ENCODE results near the gene PIWIL1.

The PIWIL1 gene

DNA sequence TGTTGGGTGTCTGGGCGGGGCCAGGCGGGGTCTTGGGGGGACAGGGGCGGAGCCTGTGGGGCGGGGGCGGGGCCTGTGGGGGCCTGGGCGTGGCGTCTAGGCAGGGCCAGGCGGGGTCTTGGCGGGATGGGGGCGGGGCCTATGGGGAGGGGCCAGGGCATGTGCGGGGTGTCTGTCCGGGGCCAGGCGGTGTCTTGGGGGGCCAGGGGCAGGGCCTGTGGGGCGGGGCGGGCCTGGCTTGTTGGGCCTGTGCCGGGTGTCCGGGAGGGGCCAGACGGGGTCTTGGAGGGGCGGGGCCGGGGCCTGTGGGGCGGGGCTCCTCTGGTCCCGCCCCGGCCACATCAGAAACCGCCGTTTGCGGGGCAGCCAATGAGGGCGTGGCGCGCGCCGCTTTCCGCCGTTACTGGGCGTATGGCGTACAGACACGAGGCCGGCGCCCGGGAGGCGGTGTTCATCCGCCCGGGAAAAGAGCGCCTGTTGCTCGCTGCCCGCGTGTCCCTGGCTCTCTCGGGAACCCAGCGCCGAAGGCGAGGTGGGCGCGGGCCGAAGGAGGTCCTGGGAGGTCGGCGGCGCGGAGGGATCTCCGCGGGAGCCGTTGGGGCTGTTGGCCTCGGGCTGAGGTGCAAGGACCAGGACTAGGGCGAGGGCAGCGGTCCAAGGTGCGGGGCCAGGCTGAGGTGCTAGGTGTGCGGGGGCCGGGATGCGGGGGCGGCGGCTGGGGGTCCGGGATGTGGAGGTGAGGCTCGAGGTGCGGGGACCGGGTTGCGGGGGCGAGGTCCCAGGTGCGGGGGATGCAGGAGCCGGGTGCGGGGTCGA, at the start of gene PIWIL1:
Gene PIWIL1, plus strand, starts transcription at position 400 of the 816 bp plus-strand sequence. CDS start 4,705 bp downstream, outside the sequence.
- DNase-seq (ENCODE audit: low read depth), result no peak

DNA sequence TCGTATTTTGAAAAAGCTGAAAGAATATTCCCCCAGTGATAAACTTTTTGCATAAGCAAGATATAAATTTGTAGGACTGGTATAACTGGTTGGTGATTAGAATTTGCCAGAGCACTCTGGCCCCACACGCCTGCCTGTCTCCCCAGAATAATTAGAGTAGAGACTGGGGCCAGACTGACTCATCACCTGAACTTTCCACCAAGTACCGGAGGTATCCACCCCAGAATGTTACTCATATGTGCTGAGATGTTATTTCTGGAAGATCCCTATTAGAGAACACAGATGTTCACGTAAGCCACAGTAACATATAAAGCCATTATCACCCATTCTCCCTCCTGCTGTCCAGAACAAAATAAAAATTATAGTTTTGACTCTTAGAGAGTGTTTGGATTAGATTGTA, 49.5 kb upstream of the PIWIL1 start:
- no peak for DNase-seq (ENCODE audit: low read depth)

GRCh38 chr12:130288691-130289090, 49.0 kb upstream of the PIWIL1 start:
- no peak for DNase-seq (ENCODE audit: low read depth)

GRCh38 chr12:130290114-130290513, 47.6 kb upstream of the PIWIL1 start:
- no peak for DNase-seq (ENCODE audit: low read depth)

DNA sequence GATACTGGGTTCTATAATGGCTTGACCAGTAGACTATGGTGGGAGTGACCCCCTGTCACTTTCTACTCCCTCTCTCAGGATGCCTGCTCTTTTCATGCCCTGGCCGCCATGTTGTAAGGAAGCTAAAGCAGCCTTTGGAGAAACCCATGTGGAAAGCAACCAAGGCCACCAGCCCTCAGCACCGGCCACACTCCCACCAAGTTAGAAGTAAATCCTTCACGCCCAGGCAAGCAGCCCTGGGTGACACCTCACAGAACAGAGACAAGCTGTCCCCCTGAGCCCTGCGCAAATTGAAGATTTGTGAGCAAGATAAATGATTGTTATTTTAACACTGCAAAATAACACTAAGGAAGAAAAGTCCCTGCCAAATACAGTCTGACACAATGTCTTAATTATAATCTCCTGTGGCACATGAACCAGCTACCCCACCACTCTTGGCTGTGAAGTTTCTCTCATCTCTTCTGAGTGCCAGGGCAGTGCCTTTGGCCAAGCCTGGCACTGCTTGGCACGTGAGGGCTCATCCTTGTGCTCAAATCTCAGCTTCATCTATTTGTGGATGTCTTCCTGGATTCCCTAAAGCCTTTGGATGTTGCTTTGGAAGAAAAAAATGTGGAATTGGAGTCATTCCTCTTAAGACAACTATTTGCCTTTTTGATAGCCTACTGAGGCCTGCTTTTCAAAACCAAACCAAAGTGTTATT, 39.2 kb upstream of the PIWIL1 start:
- DNase-seq (ENCODE audit: low read depth), result no peak

DNA sequence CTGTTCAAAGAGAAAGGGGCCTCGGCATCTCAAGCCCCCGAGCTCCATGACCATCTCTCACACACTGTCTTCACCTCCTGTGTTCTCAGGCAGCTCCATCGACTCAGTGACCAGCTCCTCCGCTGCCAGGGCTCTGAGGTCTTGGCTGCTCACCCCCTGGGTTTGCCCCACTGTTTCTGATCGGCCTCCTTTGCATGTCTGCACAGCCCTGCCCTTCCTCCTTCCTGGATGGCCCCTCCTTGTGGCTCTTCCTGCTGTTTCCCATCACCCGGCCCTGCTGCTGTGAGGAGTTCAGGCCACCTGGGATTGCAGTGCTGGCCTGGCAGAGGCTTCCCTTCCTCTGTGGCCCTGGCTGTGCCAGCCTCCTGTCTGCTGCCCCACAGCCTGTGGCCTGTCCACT, 38.1 kb upstream of the PIWIL1 start:
- DNase-seq (ENCODE audit: low read depth), result no peak

DNA sequence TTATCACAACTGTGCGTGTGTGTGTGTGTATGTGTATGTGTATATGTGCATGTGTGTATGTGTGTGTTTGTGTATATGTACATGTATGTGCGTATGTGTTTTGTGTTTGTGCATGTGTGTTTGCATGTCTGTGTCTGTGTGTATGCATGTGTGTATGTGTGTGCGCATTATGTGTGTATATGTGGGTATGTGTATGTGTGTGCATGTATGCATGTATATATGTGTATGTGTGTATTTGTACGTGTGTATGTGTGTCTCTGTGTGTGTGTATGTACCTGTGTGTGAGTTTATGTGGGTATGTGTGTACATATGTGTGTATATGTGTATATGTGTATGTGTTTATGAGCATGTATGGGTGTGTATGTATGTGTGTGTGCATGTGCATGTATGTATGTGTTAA, 37.6 kb upstream of the PIWIL1 start:
- DNase-seq (ENCODE audit: low read depth), result no peak

DNA sequence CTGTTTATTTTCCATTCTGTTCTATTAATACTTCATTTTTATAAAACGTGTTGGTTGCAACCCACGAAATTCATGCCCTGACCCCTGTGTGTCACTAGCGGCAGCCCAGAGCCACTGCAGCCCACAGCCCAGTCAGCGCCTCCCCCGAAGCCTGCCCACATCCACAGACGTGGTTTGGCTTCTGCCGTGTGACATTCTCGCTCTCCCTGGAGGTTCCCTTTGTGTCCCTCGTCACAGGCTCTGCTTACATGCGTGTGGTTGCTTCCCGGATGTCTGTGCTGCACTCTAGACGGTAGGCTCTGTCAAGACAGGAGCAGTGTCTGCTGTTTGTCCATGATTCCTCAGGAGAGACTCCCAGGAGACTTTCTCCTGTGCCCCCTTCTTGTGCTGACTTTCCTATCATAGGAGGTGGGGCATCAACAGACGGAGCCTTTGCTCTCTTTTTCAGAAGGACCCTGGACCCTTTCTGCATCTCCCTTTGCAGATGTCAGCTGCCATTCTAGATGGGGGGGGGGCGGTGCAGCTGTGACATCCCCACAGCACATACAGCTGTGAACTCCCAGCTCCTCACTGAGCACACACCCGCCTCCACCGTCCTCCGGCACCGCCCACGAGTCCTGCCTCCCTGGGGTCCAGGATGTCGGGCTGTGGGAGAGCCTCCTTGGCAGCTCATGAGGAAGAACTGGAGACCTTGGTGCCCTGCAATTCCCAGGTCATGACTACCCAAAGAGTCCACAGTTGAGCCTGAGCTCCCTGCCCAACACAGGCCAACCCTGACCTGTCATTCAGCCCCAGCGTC, 36.8 kb upstream of the PIWIL1 start:
- DNase-seq (ENCODE audit: low read depth), result no peak

DNA sequence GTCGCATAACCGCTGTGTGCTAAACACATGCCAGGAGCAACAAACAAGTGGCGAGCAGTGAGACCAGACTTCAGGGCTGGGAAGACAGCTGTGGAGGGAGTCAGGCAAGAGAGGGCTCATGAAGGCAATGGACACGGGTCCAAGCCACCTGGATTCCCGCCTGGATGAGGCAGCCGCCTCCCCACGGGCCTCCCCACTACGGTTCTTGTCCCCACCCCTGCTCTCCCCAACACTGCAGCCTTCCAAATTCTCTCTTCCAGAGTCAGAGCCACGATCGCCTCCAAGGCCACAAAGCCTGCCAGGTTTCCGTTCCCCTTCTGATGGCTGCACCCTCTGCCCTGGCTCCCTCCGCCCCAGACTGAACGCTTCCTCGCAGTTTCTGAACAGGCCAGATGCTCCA, 36.1 kb upstream of the PIWIL1 start:
- no peak for DNase-seq (ENCODE audit: low read depth)

DNA sequence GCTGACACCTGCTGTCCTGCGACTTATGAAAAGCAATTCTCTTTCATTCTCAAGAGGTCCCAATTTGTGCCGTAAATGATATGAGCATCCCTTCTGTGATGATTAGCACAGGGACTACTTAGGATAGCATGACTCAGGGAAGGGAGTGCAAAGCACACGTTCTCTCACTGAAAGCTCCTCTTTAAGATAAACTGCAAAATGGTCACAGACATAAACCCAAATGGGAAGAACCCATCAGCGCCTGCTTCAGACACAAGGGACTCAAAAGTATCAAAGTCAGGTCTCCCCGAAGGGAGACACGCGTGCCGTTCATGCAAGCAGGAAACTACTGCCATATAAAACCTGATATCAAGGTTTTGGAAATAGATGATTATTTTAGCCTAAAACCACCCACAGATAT, 33.9 kb upstream of the PIWIL1 start:
- no peak for DNase-seq (ENCODE audit: low read depth)

DNA sequence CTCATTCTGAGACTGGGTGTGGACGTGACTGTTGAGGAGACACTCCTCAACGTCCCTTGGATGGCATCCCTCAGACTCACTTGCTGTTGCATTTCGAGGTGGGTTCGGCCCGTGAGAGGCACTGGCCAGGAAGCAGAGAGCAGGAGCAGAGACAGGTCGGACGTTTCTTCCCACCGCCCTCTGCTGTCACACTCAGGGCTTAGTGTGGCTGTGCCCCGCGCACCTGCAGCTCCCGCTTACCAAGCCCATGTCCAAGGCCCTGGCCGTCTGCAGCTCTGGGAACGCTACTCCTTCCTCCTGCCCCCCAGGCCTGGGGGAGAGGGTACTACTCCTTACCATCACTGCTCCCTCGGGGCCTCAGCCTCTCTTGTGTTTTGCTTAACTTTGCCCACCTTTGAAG, 29.8 kb upstream of the PIWIL1 start:
- DNase-seq (ENCODE audit: low read depth), result no peak

GRCh38 chr12:130308393-130308792, 29.3 kb upstream of the PIWIL1 start:
- no peak for DNase-seq (ENCODE audit: low read depth)

DNA sequence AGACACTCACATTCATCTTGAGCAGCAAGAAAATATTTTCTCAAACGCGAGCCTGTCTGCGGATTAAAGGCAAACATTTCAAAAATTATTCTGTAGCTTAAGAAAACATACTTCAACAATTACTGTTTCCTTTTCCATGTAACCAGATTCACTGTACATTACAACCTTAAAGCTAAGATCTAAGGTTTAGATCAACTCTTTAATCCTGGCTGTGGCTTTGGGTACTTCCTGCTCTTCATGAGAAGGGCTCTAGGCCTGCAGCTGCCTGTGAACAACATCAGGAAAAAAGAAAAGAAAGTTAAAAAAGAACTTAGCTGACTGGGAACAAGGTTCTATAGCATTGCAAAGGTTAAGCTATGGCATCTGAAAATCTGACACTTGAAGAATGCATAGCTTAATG, 21.4 kb upstream of the PIWIL1 start:
- DNase-seq (ENCODE audit: low read depth), result no peak

DNA sequence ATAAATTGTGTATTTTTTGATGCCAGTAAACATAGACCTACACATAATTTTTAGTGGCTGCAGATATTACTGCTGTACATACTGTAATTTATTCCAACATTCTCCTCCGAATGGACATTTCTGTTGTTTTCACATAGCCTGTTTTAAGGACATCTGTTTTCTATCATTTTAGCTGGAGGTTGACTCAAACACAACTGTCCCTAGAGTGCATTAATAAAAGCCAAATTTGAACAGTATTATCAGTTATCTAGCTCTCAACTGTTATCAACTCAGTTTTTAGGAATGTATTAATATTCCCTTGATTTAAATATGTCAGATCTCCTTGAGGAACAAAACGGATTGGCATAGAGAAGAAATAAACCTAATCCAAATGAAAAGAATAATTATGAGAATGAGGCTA, 17.2 kb upstream of the PIWIL1 start:
- DNase-seq (ENCODE audit: low read depth), result no peak

GRCh38 chr12:130322263-130322662, 15.4 kb upstream of the PIWIL1 start:
- DNase-seq (ENCODE audit: low read depth), result no peak

DNA sequence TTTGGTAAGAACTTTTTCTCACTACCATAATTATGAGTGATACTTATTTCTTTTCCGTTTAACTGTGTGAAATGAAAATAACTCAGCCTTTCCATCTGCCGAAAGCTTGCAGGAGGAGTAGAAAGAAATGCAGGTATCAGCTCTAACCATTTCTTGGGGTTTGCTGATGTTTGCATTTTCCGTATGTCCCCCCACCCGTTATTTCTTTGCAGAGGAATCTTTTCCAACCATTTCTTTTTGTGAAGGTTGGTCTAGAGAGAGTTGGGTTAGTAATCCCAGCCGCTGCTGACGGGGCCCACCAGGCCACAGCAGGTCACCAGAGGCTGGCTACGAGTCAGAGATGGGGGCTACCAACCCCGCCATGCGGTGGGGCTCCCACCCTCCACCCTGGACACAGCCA, 7.0 kb upstream of the PIWIL1 start:
- DNase-seq (ENCODE audit: low read depth), result no peak

- no peak for DNase-seq (ENCODE audit: low read depth)
These were observed 6.5 kb upstream of the PIWIL1 start for GRCh38 chr12:130331146-130331545.

- DNase-seq (ENCODE audit: low read depth), result no peak
These were observed 4.3 kb upstream of the PIWIL1 start for GRCh38 chr12:130333341-130333740.

- DNase-seq (ENCODE audit: low read depth), result no peak
These were observed 3.3 kb upstream of the PIWIL1 start for GRCh38 chr12:130334399-130334798.

DNA sequence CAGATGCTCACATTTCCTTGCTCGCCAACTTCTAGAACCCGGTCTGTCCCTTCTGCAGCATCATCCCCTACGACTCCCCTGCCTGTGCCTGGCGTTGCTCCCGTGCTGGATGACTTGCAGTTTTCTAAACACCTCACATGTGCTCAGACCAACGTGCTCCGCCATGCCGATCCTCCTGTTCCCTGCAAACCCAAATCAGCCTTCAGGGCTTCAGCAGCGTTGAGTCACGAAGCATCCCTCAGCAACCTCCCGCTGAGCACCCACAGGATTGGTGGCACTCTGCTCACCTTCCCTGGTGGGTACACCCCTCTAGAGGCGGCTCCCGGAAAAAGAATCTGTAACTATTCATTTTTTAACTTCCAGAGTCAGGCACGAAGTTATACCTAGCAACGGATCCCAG, 2.8 kb upstream of the PIWIL1 start:
- no peak for DNase-seq (ENCODE audit: low read depth)

DNA sequence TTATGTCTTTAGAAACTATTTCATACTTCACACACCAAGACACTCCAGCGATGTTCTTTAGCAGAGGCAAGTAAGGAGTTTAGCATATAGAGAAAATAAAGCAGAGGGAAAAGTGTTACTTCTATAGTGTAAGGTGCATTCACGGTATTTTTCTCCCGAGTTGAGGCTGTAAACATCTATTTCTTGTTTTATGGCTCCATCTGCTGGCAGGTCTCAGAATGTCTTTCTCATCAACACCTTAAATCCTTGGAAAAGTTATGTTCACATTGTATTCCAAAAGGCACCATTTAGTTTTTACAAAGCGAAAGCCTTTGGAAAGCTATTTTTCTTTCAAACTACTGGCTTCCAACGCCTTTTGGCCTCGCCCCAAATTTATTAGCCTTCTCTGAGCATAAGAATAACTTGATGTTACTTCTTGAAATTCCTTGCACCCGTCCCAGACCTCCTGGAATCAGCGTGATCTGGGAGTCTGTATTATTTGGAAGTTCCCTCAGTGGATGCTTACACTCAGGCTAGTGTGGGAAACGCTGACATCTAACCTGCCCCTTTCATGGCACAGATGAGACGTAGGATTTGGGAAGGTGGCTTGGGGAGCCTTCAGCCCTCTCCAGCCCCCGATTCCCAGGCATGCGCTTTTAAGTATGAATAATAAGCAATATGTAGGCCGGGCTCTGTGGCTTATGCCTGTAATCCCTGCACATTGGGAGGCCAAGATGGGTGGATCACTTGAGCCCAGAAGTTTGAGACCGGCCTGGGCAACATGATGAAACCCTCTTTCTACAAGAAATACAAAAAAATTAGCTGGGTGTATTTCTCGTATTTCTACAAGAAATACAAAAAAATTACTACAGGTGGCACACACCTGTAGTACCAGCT, 1.9 kb upstream of the PIWIL1 start:
- peak; percentile 10 for DNase-seq (ENCODE audit: low read depth)

Measured in non-pigmented ciliary epithelial cell (primary cell).